Aorta (tissue), 5 donors: ENCODE measurements around the gene ALOX15B. TPM values are rescaled to one million over a fixed set of nuclear protein-coding genes. Genes with fewer than 3 reads are reported as not detected.
A peak's percentile ranks its signal among the peaks of the same experiment; 100 is the strongest.
"Not testable (repeated sequence)": the region's sequence is repeated elsewhere in the genome, so short reads cannot be mapped to it uniquely, and the experiment has no call there.

Experiments
- ATAC-seq: fragments of 200-7000 bp; cut with Tn5 transposase; one replicate; pipeline ENCODE4 v1.9.1; 2022; ENCODE audit warnings: moderate library complexity; ENCODE audit not compliant: low FRiP score
- DNase-seq, 2 donors: peaks; one replicate each; pipeline ENCODE4 v3.0.0-alpha.2; 2020
- H3K27ac ChIP-seq, 2 donors: one replicate each; pipeline ENCODE4 v1.5.1; 2013; ENCODE audit warnings: low read length in 2 of 2, mild to moderate bottlenecking in 2 of 2, moderate library complexity in 2 of 2, control low read depth in 1 of 2, inconsistent platforms in 1 of 2, low read depth in 1 of 2
- H3K27me3 ChIP-seq, 2 donors: one replicate each; pipeline ENCODE4 v1.6.1; 2013; ENCODE audit warnings: control low read depth in 1 of 2, low read length in 1 of 2, mild to moderate bottlenecking in 1 of 2, moderate library complexity in 1 of 2; ENCODE audit not compliant: insufficient read depth in 2 of 2, control insufficient read depth in 1 of 2
- H3K36me3 ChIP-seq, 2 donors: one replicate each; pipeline ENCODE4 v1.6.1; 2013; ENCODE audit warnings: control low read depth in 1 of 2, low read length in 1 of 2, mild to moderate bottlenecking in 1 of 2; ENCODE audit not compliant: insufficient read depth in 2 of 2, control insufficient read depth in 1 of 2
- H3K4me1 ChIP-seq, 2 donors: one replicate each; pipeline ENCODE4 v1.6.1; 2013; ENCODE audit warnings: low read length in 2 of 2, control low read depth in 1 of 2, mild to moderate bottlenecking in 1 of 2, moderate library complexity in 1 of 2; ENCODE audit not compliant: insufficient read depth in 2 of 2, control insufficient read depth in 1 of 2
- H3K4me3 ChIP-seq, 2 donors: one replicate each; pipeline ENCODE4 v1.5.1; 2013; ENCODE audit warnings: low read length in 2 of 2, control low read depth in 1 of 2, mild to moderate bottlenecking in 1 of 2
- H3K9me3 ChIP-seq: one replicate; pipeline ENCODE4 v1.6.1; 2013; ENCODE audit warnings: mild to moderate bottlenecking, low read length; ENCODE audit not compliant: control insufficient read depth
- WGBS, 2 donors: extraction: QIAGEN DNeasy Blood & Tissue Kit; methylation state at CpG; one replicate each; pipeline ENCODE4 v1.1.7; 2013; 5-methylcytosine and 5-hydroxymethylcytosine counted together
- intact Hi-C, 2 donors: fragments of 100-400 bp; cut with DNase I; formaldehyde crosslinking; loops; one replicate each; pipeline versions ENCODE4 v1.14.2 to v1.15.0; 2022
- polyA plus RNA-seq, 2 donors: library from polyadenylated mRNA; stranded (reverse); fragments of 200-250 nt; gene quantifications; one replicate each; pipeline ENCODE4 v1.2.3, GENCODE V29; 2013
- total RNA-seq, 2 donors: library from RNA; stranded (reverse); fragmentation: NEBNext Ultra II Directional; extraction: Animal tissue kit (Norgen Biotek cat#: 25700); gene quantifications; one replicate each; pipeline ENCODE4 v1.2.1, GENCODE V29; 2021
- donor health status: healthy with polysubstance abuse.
- donor health status: Bipolar disorder and iron deficiency.
- donor health status: DM: no; HTN: no; CAD: no.
- donor health status: DM: no; HTN: no; CAD: no.
- donor health status: DM: yes; HTN: yes; CAD: no.

ALOX15B gene
- total and polyA plus RNA-seq, 4 donors: 0.15 to 2.0 (median 0.65) TPM

DNA sequence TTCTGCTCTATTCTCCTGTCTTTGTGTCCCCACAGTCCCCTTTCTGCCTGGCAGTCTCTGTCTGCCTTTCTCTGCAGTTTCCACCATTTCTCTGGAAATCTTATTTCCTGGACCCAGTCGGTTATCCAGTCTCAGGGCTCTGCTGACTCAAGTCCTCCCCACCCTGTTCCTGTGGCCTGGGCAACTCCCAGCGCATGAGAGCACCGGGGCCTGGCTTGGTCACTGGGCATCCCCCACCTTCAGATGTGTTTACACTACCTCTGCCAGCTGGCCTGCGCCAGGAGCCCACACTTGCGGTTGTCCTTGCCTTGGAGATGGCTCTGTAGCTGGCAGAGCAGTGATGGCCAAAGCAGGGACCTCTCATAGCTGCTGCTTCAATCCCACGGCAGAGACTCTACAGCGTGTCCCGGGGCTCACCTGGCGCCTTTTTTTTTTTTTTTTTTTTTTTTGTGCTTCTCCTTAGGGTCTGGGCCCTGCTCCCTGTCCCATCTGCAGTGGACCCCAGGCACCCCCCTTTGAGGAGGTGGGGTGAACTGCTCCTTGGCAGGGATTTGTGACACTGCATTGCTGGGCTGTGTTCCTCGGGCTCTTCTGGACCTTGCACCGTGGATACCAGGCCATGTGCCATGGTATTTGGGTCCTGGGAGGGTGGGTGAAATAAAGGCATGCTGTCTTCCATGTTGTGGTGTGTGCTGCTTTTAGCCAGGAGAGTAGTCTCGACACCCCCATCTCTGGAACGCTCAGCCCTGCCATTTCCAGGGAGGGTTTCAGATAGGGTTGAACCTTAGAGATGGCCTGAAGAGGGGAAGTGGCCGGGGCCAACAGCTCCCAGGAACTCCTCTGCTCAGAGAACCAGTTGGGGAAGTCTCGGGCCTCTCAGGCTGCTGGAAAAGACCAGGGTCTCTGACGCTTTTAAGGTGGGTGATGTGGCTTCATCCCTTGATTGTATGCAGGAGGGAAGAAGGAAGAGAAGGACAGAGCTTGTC lies 18.9 kb upstream of the ALOX15B start:
- Histone ChIP-seq H3K36me3 (no peaks in the 10 kb centered on the region), H3K27ac (no peak overlapping the region), H3K4me3 (no peak overlapping the region), H3K9me3 (no peaks in the 10 kb centered on the region), H3K4me1 (no peaks in the 10 kb centered on the region), H3K27me3 (no peaks in the 10 kb centered on the region)
- intact Hi-C loops: no loop called here
- WGBS, 2 donors: 78 to 83% methylated on average over 16 of the region's 16 CpGs
- ATAC-seq (no peak), DNase-seq (no peak)

GRCh38 chr17:8020776-8021564 lies 17.9 kb upstream of the ALOX15B start:
- Histone ChIP-seq H3K4me1 (no peaks in the 10 kb centered on the region), H3K27ac (no peak overlapping the region), H3K36me3 (no peaks in the 10 kb centered on the region), H3K4me3 (no peak overlapping the region), H3K9me3 (no peaks in the 10 kb centered on the region), H3K27me3 (no peaks in the 10 kb centered on the region)
- intact Hi-C loops: no loop called here
- DNase-seq (no peak), ATAC-seq (no peak)
- 84 to 87% methylated on average over 9 of the region's 9 CpGs for WGBS, 2 donors

- Histone ChIP-seq H3K27me3 (no peaks in the 10 kb centered on the region), H3K4me3 (no peak overlapping the region), H3K36me3 (no peaks in the 10 kb centered on the region), H3K9me3 (no peaks in the 10 kb centered on the region), H3K4me1 (no peaks in the 10 kb centered on the region), H3K27ac (no peak overlapping the region)
- WGBS, 2 donors: 94 to 95% methylated on average over 13 of the region's 13 CpGs
- ATAC-seq (no peak), DNase-seq (no peak)
- intact Hi-C loops: no loop called here
Observed at GRCh38 chr17:8021565-8022359, 17.1 kb upstream of the ALOX15B start.

DNA sequence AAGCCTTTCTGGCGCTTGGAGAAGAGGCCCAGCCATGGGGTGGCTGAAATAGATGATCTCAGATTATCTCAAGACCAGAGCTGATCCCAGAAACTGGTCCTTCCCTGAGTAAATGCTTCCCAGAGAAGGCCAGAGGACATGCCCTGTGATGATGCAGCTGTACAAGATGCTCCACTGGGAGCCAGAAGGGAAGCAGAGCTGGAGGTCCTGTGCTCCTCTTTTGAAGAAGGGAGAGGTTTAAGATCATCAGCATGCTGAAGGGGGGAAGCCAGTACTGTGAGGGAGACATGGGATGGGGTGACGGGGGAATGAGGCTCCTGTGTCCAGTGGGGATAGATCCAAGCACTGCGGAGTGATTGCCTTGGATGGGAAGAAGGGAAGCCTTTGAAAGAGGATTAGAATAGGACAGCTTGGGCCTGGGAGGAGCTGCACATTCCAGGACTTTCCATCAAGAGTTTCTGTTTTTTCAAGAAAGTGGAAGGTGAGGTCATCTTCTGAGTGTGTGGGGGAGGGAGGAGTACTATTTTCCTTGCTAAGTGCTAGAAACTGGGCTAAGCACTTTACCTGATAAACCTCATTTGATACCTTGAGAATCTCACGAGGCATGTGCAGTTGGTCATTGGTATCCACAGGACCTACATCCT lies 16.4 kb upstream of the ALOX15B start:
- ATAC-seq: no peak
- no peaks in the 10 kb centered on the region for H3K36me3 ChIP-seq
- intact Hi-C loops: no loop called here
- no peak overlapping the region for H3K27ac ChIP-seq
- no peaks in the 10 kb centered on the region for H3K9me3 ChIP-seq
- H3K4me3 ChIP-seq: no peak overlapping the region
- no peak for DNase-seq
- H3K4me1 ChIP-seq: no peaks in the 10 kb centered on the region
- H3K27me3 ChIP-seq: no peaks in the 10 kb centered on the region
- 93 to 96% methylated on average over 4 of the region's 4 CpGs for WGBS, 2 donors

DNA sequence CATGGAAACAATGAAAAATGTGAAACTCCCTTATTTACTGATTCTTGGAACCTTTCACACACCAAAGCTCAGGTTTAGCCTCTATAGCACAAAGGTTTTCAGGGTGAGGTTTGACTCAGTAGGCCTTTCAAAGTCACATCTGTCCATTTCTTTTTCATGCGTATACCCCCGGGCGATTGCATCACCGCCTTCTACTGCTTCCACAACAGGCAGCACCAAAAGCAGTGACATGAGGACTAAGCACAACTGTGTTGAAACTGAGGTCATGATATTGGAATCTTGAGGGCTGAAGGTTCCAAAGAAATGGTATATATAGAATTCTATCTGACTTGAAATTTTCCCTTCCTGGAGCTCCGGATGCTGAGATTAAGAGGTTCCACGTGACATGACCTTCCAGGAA lies 14.7 kb upstream of the ALOX15B start:
- H3K27ac ChIP-seq, H3K4me1 ChIP-seq, H3K9me3 ChIP-seq, H3K4me3 ChIP-seq, DNase-seq, H3K36me3 ChIP-seq, H3K27me3 ChIP-seq, intact Hi-C loops, ATAC-seq: not testable (repeated sequence)
- 65 to 69% methylated on average over 6 of the region's 6 CpGs for WGBS, 2 donors

GRCh38 chr17:8025176-8025911 lies 13.5 kb upstream of the ALOX15B start:
- ATAC-seq (no peak), DNase-seq (peak in 1 of 2 donors; percentile 64)
- Histone ChIP-seq H3K4me1 (no peaks in the 10 kb centered on the region), H3K4me3 (no peak overlapping the region), H3K9me3 (no peaks in the 10 kb centered on the region), H3K27me3 (no peaks in the 10 kb centered on the region), H3K36me3 (no peaks in the 10 kb centered on the region), H3K27ac (no peak overlapping the region)
- intact Hi-C loops: no loop called here
- 92% methylated on average over 9 of the region's 9 CpGs for WGBS, 2 donors

GRCh38 chr17:8029121-8029520 lies 9.7 kb upstream of the ALOX15B start:
- intact Hi-C loops: no loop called here
- 59 to 62% methylated on average over 5 of the region's 5 CpGs for WGBS, 2 donors
- DNase-seq (peak in 1 of 2 donors; percentile 16), ATAC-seq (no peak)
- Histone ChIP-seq H3K4me3 (no peak overlapping the region), H3K9me3 (no peaks in the 10 kb centered on the region), H3K27me3 (no peaks in the 10 kb centered on the region), H3K27ac (no peak overlapping the region), H3K4me1 (no peaks in the 10 kb centered on the region), H3K36me3 (no peaks in the 10 kb centered on the region)
